GM23248 (cell line): ENCODE results near the gene DUSP22. TPM values are rescaled to one million over a fixed set of nuclear protein-coding genes. Genes with fewer than 3 reads are reported as not detected.
A peak's percentile ranks its signal among the peaks of the same experiment; 100 is the strongest.

Source experiments
- DNase-seq: peaks from one replicate; pipeline ENCODE4 v3.0.0-alpha.2; 2015
- H2AFZ ChIP-seq: fragments of 200-600 bp; sonication (generic); 2 replicates; pipeline ENCODE4 v1.6.1; 2016; ENCODE audit warnings: antibody characterized with exemption
- H3F3A ChIP-seq: fragments of 200-600 bp; sonication (generic); 2 replicates; pipeline ENCODE4 v1.6.1; 2016; ENCODE audit warnings: mild to moderate bottlenecking, antibody characterized with exemption, mixed run types; ENCODE audit not compliant: insufficient read depth
- H3K27ac ChIP-seq: fragments of 200-600 bp; sonication (generic); 2 replicates; pipeline ENCODE4 v1.5.1; 2016; ENCODE audit warnings: mild to moderate bottlenecking
- H3K27me3 ChIP-seq: fragments of 200-600 bp; sonication (generic); replicated peaks from 2 replicates; pipeline ENCODE4 v1.6.1; 2016; ENCODE audit warnings: mild to moderate bottlenecking; ENCODE audit not compliant: insufficient read depth
- H3K36me3 ChIP-seq: fragments of 200-600 bp; sonication (generic); 2 replicates; pipeline ENCODE4 v1.6.1; 2016; ENCODE audit warnings: low read depth, mild to moderate bottlenecking
- H3K4me1 ChIP-seq: fragments of 200-600 bp; sonication (generic); 2 replicates; pipeline ENCODE4 v1.6.1; 2016; ENCODE audit warnings: mild to moderate bottlenecking; ENCODE audit not compliant: insufficient read depth
- H3K4me2 ChIP-seq: fragments of 200-600 bp; sonication (generic); one replicate; pipeline ENCODE4 v1.6.1; 2016; ENCODE audit warnings: mild to moderate bottlenecking; ENCODE audit not compliant: unreplicated experiment
- H3K4me3 ChIP-seq: fragments of 200-600 bp; sonication (generic); 2 replicates; pipeline ENCODE4 v1.5.1; 2016; ENCODE audit warnings: mild to moderate bottlenecking
- H3K79me2 ChIP-seq: fragments of 200-600 bp; sonication (generic); 2 replicates; pipeline ENCODE4 v1.6.1; 2016; ENCODE audit warnings: mild to moderate bottlenecking; ENCODE audit not compliant: insufficient read depth
- H3K9ac ChIP-seq: fragments of 200-600 bp; sonication (generic); 2 replicates; pipeline ENCODE4 v1.6.1; 2016; ENCODE audit warnings: mild to moderate bottlenecking
- H3K9me2 ChIP-seq: fragments of 200-600 bp; sonication (generic); 2 replicates; pipeline ENCODE4 v1.6.1; 2016; ENCODE audit warnings: mixed run types, mild to moderate bottlenecking, moderate library complexity; ENCODE audit not compliant: insufficient read depth
- H3K9me3 ChIP-seq: fragments of 200-600 bp; sonication (generic); one replicate; pipeline ENCODE4 v1.6.1; 2017; ENCODE audit warnings: low read depth
- H4K20me1 ChIP-seq: fragments of 200-600 bp; sonication (generic); 2 replicates; pipeline ENCODE4 v1.6.0; 2016; ENCODE audit not compliant: insufficient read depth
- EZH2 ChIP-seq: fragments of 200-600 bp; sonication (generic); IDR thresholded peaks from 2 replicates; pipeline ENCODE4 v1.6.1; 2018; ENCODE audit warnings: antibody characterized with exemption, mild to moderate bottlenecking; ENCODE audit not compliant: insufficient read depth, poor library complexity, severe bottlenecking
- EZH2phosphoT487 ChIP-seq: fragments of 200-600 bp; sonication (generic); IDR thresholded peaks from 2 replicates; pipeline ENCODE4 v1.6.1; 2018; ENCODE audit warnings: antibody characterized with exemption, moderate library complexity, mild to moderate bottlenecking, low read depth; ENCODE audit not compliant: insufficient read depth
- WGBS, 2 experiments: methylation state at CpG; one replicate each; pipeline ENCODE4 v1.1.6; 2015 to 2017; ENCODE audit warnings: low lambda C conversion rate in 2 of 2, low coverage in 1 of 2; ENCODE audit errors: missing lambda C conversion rate in 2 of 2; 5-methylcytosine and 5-hydroxymethylcytosine counted together
- in situ Hi-C: fragments of 300-500 bp; cut with MboI; formaldehyde crosslinking; loops from 2 replicates; pipeline ENCODE4 v1.15.0; 2020
- polyA plus RNA-seq: library from polyadenylated mRNA; unstranded; fragments of >200 nt; fragmentation: Nextera tagmentation; extraction: Ambion mirVana; gene quantifications from 2 replicates; pipeline ENCODE4 v1.2.1, GENCODE V29; 2016
- total RNA-seq: library from RNA; depleted of rRNA; stranded (reverse); fragments of >200 nt; shearing (Covaris generic); gene quantifications from 2 replicates; pipeline ENCODE4 v1.2.3, GENCODE V29; 2014

Gene DUSP22
- total and polyA plus RNA-seq, 2 experiments from 2014 or later = 12.4 to 15.7 TPM

DNA sequence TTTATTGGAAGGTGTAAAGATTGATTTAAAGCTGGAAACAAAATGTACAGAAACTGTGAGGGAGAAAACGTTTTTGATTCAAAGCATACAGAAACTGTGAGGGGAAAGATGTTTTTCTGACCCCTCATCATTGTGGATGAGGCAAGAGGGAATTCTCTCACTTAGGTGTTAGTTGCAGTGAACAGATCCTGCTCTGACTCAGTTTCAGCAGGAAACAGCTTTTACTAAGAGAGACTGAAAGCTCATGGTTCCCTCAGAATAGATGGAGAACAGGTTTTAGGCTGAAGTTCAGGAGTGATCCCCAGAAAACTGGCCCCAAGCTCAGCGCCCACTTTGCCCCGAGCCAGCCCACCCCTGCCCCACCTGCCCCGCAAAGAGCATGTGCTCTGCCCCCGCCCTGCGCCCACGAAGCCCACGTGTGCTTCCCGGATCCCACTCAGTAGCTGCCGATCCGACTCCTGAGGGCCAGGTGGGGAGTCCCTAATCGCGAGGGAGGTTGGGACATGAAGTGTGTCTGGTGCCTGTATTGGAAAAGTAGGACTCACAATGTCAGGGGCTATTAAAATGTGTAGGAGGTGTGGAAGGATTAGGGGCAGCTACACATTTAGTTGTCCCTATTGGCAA lies 41.2 kb downstream of the DUSP22 start:
- H3K4me1 ChIP-seq = peaks cover 2% of the 10 kb centered on the region
- H3K27ac ChIP-seq = no peak overlapping the region
- no peaks in the 10 kb centered on the region for H4K20me1 ChIP-seq
- H3K9me2 ChIP-seq = no peaks in the 10 kb centered on the region
- H3F3A ChIP-seq = peaks cover 2% of the 10 kb centered on the region; the same call in 1 of the 2 replicates
- H3K4me3 ChIP-seq = no peak overlapping the region
- in situ Hi-C loops = no loop called here
- H3K27me3 ChIP-seq = no peaks in the 10 kb centered on the region
- H3K79me2 ChIP-seq = no peaks in the 10 kb centered on the region
- H3K9me3 ChIP-seq = no peaks in the 10 kb centered on the region
- WGBS, 2 experiments = 56 to 60% methylated on average over 13 of the region's 13 CpGs
- TF ChIP-seq EZH2phosphoT487 = no peak
- no peak for TF ChIP-seq EZH2
- no peaks in the 10 kb centered on the region for H3K36me3 ChIP-seq
- H3K4me2 ChIP-seq = no peak overlapping the region
- no peak overlapping the region for H2AFZ ChIP-seq
- no peak overlapping the region for H3K9ac ChIP-seq
- DNase-seq = peak; percentile 28

DNA sequence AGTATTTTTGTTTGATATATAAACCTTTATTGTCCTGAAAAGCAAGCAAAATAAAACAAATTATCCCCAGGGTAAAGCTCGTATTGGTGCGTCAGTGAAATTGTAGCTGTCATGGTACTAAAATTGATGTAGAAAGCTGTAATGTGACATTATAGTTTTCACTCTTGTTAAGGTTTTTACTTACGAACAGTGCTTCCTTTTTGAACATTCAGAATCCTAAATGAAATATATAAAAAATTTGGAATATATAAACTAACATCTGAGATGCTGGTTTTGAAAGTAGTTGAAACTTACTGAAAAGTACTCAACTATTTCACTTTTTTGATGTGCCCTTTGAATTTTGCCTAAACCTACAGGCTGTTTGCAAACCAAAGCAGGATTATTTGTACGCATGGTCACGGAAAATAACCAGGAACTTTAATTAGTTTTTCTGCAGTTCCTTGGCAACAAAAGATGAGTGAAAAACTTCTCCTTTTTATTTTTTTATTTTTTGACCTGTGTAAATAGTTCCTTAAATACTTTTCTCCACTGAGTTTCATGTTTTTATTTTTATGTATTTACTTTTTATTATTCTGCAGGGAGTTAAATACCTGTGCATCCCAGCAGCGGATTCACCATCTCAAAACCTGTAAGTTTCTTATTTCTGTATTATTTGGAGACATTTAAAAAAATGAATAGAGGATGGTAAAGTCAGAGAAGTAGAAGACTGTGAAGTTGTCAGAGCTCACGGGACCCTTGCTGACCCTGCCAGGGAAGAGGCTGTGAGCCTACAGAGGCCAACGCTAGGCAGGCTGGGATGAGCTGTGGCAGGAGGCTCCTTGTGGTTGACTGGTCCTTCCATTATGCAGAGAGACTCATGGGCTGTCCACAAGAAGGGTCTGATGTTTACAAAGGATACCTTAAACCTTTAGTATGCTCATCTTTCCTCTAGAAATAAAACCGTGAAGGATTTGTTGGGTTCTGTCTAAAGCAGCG lies 42.5 kb downstream of the DUSP22 start:
- no peak overlapping the region for H3K9ac ChIP-seq
- no peaks in the 10 kb centered on the region for H3K9me2 ChIP-seq
- H3K79me2 ChIP-seq = no peaks in the 10 kb centered on the region
- 70 to 74% methylated on average over 10 of the region's 10 CpGs for WGBS, 2 experiments
- H3K4me3 ChIP-seq = no peak overlapping the region
- no peak for DNase-seq
- H3K9me3 ChIP-seq = no peaks in the 10 kb centered on the region
- H3K27me3 ChIP-seq = no peaks in the 10 kb centered on the region
- no peak overlapping the region for H3K4me2 ChIP-seq
- H3K27ac ChIP-seq = no peak overlapping the region
- H3K4me1 ChIP-seq = no peaks in the 10 kb centered on the region
- in situ Hi-C loops = no loop called here
- H4K20me1 ChIP-seq = no peaks in the 10 kb centered on the region
- no peak overlapping the region for H2AFZ ChIP-seq
- TF ChIP-seq EZH2 = no peak
- TF ChIP-seq EZH2phosphoT487 = no peak
- no peaks in the 10 kb centered on the region for H3F3A ChIP-seq
- no peaks in the 10 kb centered on the region for H3K36me3 ChIP-seq

DNA sequence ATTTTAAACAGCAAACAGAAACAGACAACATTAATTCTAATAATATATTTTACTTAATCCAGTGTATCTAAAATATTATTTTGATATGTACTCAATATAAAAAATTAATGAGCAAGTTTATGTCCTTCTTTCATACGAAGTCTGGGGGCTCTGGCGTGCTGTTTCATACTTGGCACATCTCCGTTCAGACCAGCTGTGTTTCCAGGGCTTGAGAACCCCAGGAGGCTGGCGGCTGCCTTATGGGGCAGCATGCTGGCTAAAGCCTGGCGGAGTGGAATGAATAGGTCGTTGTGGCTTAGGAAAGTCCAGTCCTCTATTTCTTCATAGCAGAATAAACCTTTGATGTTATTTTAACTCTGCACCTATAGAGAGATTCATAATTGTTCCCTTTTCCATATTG lies 43.3 kb downstream of the DUSP22 start:
- Histone ChIP-seq H3K9me3 (no peaks in the 10 kb centered on the region), H3K4me3 (no peak overlapping the region), H3K4me1 (no peaks in the 10 kb centered on the region), H3F3A (no peaks in the 10 kb centered on the region), H3K79me2 (no peaks in the 10 kb centered on the region), H3K9ac (no peak overlapping the region), H3K27ac (no peak overlapping the region), H3K4me2 (no peak overlapping the region), H2AFZ (no peak overlapping the region), H3K9me2 (no peaks in the 10 kb centered on the region), H4K20me1 (no peaks in the 10 kb centered on the region), H3K36me3 (no peaks in the 10 kb centered on the region), H3K27me3 (no peaks in the 10 kb centered on the region)
- in situ Hi-C loops = no loop called here
- no peak for DNase-seq
- TF ChIP-seq EZH2phosphoT487 (no peak), EZH2 (no peak)
- WGBS, 2 experiments = 56 to 62% methylated on average over 6 of the region's 6 CpGs

DNA sequence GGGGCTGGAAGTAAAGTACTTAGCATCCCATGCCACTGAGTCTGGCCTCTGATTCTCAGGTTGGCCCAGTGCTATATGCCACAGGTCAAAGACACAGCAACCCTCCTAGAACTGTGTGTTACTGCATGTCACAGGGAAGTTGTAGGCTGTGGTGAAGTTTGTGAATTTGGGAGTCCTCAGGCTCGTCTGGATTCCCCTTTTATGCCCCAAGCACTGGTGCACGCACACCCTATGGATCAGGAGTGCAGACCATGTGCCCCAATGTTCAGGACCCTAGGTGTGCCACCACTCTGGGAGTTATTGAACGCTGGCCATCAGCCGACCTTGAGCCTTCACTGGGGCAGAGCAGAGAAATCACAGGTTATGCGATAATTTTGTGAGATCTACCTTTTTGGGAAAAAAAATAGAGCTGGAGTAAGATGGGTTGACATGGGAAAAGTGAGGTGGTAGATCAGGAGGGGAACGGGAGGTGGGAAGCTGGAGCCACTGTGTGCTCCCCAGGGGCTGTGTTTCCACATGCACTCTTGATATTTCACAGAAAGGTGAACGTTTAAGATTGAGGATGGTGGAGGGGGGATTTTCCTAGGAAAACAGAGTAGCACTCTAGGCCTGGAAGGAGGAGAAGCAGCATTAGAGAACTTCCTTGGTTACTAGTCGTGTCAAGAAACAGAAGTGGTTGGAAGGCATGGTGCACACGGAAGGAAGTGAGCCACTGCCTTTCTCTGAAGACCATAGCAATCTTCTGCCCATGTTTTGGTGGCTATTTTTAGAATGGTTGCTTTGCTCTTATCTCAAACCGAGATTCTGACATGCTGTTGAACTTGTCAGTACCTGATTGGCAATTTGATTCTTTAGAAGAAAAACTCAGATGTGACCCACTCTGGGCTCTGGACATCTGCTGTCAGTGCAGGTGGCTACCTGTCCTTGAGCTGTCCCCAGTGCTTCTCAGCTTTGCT lies 44.1 kb downstream of the DUSP22 start:
- Histone ChIP-seq H3K4me1 (no peaks in the 10 kb centered on the region), H3K79me2 (no peaks in the 10 kb centered on the region), H3K36me3 (no peaks in the 10 kb centered on the region), H3K27ac (no peak overlapping the region), H3F3A (no peaks in the 10 kb centered on the region), H3K9me2 (no peaks in the 10 kb centered on the region), H3K4me2 (no peak overlapping the region), H3K9ac (no peak overlapping the region), H4K20me1 (no peaks in the 10 kb centered on the region), H3K4me3 (no peak overlapping the region), H3K9me3 (no peaks in the 10 kb centered on the region), H2AFZ (no peak overlapping the region), H3K27me3 (no peaks in the 10 kb centered on the region)
- TF ChIP-seq EZH2phosphoT487 (no peak), EZH2 (no peak)
- 51% methylated on average over 10 of the region's 10 CpGs for WGBS, 2 experiments
- no peak for DNase-seq
- in situ Hi-C loops = no loop called here
